ENCODE data around the gene IFT80. TPM values are rescaled to one million over a fixed set of nuclear protein-coding genes. Genes with fewer than 3 reads are reported as not detected.

The IFT80 gene
- total RNA-seq, result 10 to 100 TPM; 27.9 to 45.0 TPM
- 10 to 100 TPM; 69.9 to 92.0 (median 78.7) TPM for polyA plus RNA-seq (ENCODE audit: insufficient read length in 6 of 6)
- long read RNA-seq, donor 1, full-length matches to known transcripts, result 23 of 44 reads
- long read RNA-seq, donor 1, partial matches to known transcripts, result 21 of 44 reads
- long read RNA-seq, donor 1, other reads (novel, unspliced or antisense), result 0 of 44 reads
- long read RNA-seq, donor 2, full-length matches to known transcripts, result 4 of 4 reads
- long read RNA-seq, donor 2, partial matches to known transcripts, result 0 of 4 reads
- long read RNA-seq, donor 2, other reads (novel, unspliced or antisense), result 0 of 4 reads
- long read RNA-seq, donor 3, full-length matches to known transcripts, result 6 of 12 reads
- long read RNA-seq, donor 3, partial matches to known transcripts, result 6 of 12 reads
- long read RNA-seq, donor 3, other reads (novel, unspliced or antisense), result 0 of 12 reads
- long read RNA-seq, donor 4, partial matches to known transcripts, result 0 of 4 reads
- long read RNA-seq, donor 4, other reads (novel, unspliced or antisense), result 4 of 4 reads
- long read RNA-seq, donor 5, full-length matches to known transcripts, result 12 of 12 reads
- long read RNA-seq, donor 5, partial matches to known transcripts, result 0 of 12 reads
- long read RNA-seq, donor 5, other reads (novel, unspliced or antisense), result 0 of 12 reads
- long read RNA-seq, donor 6, full-length matches to known transcripts, result 14 of 14 reads
- long read RNA-seq, donor 6, partial matches to known transcripts, result 0 of 14 reads
- long read RNA-seq, donor 6, other reads (novel, unspliced or antisense), result 0 of 14 reads
- long read RNA-seq, donor 7, full-length matches to known transcripts, result 13 of 27 reads
- long read RNA-seq, donor 7, partial matches to known transcripts, result 14 of 27 reads
- long read RNA-seq, donor 7, other reads (novel, unspliced or antisense), result 0 of 27 reads
- long read RNA-seq, donor 8, full-length matches to known transcripts, result 9 of 25 reads
- long read RNA-seq, donor 8, partial matches to known transcripts, result 16 of 25 reads
- long read RNA-seq, donor 8, other reads (novel, unspliced or antisense), result 0 of 25 reads
- long read RNA-seq, donor 9, result 0 reads
- long read RNA-seq, donor 10, partial matches to known transcripts, result 0 of 1 reads
- long read RNA-seq, donor 10, other reads (novel, unspliced or antisense), result 1 of 1 reads
- long read RNA-seq, donor 11, full-length matches to known transcripts, result 3 of 10 reads
- long read RNA-seq, donor 11, partial matches to known transcripts, result 7 of 10 reads
- long read RNA-seq, donor 11, other reads (novel, unspliced or antisense), result 0 of 10 reads
- long read RNA-seq, donor 12, full-length matches to known transcripts, result 10 of 17 reads
- long read RNA-seq, donor 12, partial matches to known transcripts, result 7 of 17 reads
- long read RNA-seq, donor 12, other reads (novel, unspliced or antisense), result 0 of 17 reads

DNA sequence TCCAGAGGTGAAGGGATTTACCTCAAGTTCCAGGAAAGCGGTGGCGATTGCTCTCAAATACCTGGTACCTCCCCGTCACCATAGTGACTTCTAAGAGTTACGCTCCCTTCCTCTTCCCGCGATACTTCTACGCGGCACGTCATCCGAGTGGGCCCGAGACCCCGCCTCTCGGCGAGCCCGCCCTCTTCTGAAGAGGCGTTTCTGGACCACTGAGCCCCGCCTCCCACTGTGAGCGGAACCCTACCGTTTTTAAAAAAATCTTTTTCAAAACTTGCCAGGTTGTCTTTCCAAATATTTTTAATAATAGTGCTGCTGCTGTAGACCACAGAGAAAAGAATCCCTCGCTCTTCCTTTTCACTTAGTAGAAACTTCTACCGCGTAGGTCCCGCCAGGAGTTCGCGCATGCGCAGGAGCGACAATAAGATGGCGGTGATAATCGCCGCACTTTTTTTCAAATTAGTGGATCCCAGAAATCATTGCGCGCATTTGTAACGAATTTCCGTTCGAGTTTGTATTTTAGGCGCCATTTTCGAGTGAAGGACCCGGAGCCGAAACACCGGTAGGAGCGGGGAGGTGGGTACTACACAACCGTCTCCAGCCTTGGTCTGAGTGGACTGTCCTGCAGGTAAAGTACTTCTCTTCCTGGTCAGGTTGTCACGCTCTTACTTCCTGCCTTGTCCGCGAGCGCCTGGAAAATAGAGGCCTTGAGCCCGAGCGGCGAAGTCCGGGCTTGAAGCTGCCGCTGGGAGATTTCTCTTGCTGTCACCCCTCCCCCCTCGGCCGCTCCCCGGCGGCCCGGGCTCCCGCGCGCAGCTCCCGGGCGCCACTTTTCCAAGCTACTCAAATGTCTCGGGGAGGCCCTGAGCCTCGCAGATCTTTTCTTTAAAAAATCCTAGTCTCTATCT lies at the start of gene IFT80, which contains the start of gene SMC4:
TSS of gene IFT80 (minus strand) at position 101 of the 905 bp plus-strand sequence. CDS start 14,625 bp downstream, outside the sequence.
TSS of gene SMC4 (plus strand) at position 526 of the 905 bp plus-strand sequence. CDS start 1,177 bp downstream, outside the sequence.
- peak within 1 kb of the TSS; percentile 91 to 93 for H3K27ac ChIP-seq
- H3K36me3 ChIP-seq, result no peaks in the 10 kb centered on the region
- peak; percentile 91 for ATAC-seq
- peak; percentile 96 to 98 (median 98) for DNase-seq
- TF ChIP-seq, protein P1, sequence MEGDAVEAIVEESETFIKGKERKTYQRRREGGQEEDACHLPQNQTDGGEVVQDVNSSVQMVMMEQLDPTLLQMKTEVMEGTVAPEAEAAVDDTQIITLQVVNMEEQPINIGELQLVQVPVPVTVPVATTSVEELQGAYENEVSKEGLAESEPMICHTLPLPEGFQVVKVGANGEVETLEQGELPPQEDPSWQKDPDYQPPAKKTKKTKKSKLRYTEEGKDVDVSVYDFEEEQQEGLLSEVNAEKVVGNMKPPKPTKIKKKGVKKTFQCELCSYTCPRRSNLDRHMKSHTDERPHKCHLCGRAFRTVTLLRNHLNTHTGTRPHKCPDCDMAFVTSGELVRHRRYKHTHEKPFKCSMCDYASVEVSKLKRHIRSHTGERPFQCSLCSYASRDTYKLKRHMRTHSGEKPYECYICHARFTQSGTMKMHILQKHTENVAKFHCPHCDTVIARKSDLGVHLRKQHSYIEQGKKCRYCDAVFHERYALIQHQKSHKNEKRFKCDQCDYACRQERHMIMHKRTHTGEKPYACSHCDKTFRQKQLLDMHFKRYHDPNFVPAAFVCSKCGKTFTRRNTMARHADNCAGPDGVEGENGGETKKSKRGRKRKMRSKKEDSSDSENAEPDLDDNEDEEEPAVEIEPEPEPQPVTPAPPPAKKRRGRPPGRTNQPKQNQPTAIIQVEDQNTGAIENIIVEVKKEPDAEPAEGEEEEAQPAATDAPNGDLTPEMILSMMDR (IDR thresholded peaks at IDR 0.05), result no peak
- H3K4me1 ChIP-seq, result peaks cover 0 to 48% of the 10 kb centered on the region in 2 donors
- H3K9me3 ChIP-seq, result no peaks in the 10 kb centered on the region
- H3K4me3 ChIP-seq, result peak within 1 kb of the TSS; percentile 72 to 81
- no peaks in the 10 kb centered on the region for H3K27me3 ChIP-seq
- intact Hi-C loops (cut with DNase I), result no loop called here

DNA sequence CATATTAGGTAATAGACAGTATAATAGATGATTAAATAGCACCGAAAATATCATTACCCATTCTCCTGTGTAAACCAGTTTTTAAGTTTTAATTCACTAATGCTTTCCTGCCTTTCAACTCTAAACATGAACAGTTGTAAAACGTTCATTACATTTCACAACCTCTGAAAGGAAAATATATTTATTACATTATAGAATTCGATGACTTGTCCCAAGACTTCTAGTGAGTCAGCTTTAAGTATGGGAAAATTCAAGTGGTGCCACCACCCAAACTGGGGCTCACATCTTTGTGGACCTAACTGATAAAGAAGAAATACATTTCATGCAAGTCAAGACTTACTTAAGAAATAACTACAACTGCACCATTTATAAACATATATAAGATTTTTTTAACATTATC lies 48.5 kb upstream of the IFT80 start:
- TF ChIP-seq, protein P1 (IDR thresholded peaks at IDR 0.05), result no peak
- H3K27ac ChIP-seq, result no peak overlapping the region
- DNase-seq, result no peak
- peaks cover 0 to 16% of the 10 kb centered on the region in 2 donors for H3K27me3 ChIP-seq
- no peak overlapping the region for H3K4me3 ChIP-seq
- no peaks in the 10 kb centered on the region for H3K36me3 ChIP-seq
- H3K4me1 ChIP-seq, result peaks cover 0 to 15% of the 10 kb centered on the region in 2 donors
- H3K9me3 ChIP-seq, result no peaks in the 10 kb centered on the region
- intact Hi-C loops (cut with DNase I), result no loop called here
- no peak for ATAC-seq

DNA sequence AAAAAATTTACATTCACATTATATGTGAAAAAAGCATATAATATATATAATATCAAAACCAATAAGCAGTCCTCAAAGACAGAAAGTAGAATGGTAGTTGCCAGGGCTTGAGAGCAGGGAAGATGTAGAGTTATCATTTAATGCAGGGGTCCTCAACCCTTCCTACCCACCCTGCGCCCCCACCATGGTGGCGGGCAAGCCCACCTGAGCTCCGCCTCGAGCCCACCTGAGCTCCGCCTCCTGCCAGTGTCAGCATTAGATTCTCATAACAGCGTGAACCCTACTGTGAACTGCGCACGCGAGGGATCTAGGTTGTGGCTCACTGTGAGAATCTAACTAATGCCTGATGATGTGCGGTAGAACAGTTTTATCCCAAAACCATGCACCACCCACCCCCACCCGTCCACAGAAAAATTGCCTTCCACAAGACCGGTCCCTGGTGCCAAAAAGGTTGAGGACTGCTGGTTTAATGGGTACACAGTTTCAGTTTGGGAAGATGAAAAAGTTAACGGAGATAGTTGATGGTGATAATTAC lies 47.6 kb upstream of the IFT80 start:
- H3K4me3 ChIP-seq, result no peak overlapping the region
- ATAC-seq, result no peak
- no peak for DNase-seq
- TF ChIP-seq, protein P1 (IDR thresholded peaks at IDR 0.05), result no peak
- peaks cover 0 to 15% of the 10 kb centered on the region in 2 donors for H3K4me1 ChIP-seq
- H3K36me3 ChIP-seq, result no peaks in the 10 kb centered on the region
- H3K27me3 ChIP-seq, result peaks cover 0 to 16% of the 10 kb centered on the region in 2 donors
- intact Hi-C loops (cut with DNase I), result no loop called here
- no peak overlapping the region for H3K27ac ChIP-seq
- H3K9me3 ChIP-seq, result no peaks in the 10 kb centered on the region

DNA sequence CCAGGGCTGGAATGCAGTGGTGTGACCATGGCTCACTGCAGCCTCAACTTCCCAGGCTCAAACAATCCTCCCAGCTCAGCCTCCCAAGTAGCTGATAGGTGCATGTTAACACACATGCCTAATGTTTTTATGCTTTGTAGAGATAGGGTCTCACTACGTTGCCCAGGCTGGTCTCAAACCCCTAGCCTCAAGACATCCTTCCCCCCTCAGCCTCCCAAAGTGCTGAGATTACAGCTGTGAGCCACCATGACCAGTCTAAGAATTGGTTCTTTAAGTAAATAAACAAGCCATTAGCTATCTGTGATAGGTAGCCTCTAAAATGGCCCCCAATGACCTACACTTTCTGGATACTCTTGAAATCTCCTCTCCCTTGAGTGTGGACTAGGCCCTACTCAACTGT lies 46.8 kb upstream of the IFT80 start:
- Histone ChIP-seq H3K4me1 (peaks cover 0 to 15% of the 10 kb centered on the region in 2 donors), H3K27me3 (peaks cover 0 to 16% of the 10 kb centered on the region in 2 donors), H3K27ac (no peak overlapping the region), H3K9me3 (no peaks in the 10 kb centered on the region), H3K36me3 (no peaks in the 10 kb centered on the region), H3K4me3 (no peak overlapping the region)
- DNase-seq (no peak), ATAC-seq (no peak)
- TF ChIP-seq, protein P1 (IDR thresholded peaks at IDR 0.05), result no peak
- intact Hi-C loops (cut with DNase I), result no loop called here

Data from left lung (tissue), 14 donors.